HUES6 (cell line): ENCODE measurements around the gene ASCC2.
"Not testable (repeated sequence)": the region's sequence is repeated elsewhere in the genome, so short reads cannot be mapped to it uniquely, and the experiment has no call there.

Experiments
- H3K27ac ChIP-seq: 2 replicates; pipeline ENCODE4 v1.7.0; 2013; ENCODE audit warnings: low read depth, mild to moderate bottlenecking, low read length, inconsistent platforms
- H3K27me3 ChIP-seq: 2 replicates; pipeline ENCODE4 v1.6.1; 2013; ENCODE audit warnings: low read length; ENCODE audit not compliant: control insufficient read depth, insufficient read depth
- H3K36me3 ChIP-seq: 2 replicates; pipeline ENCODE4 v1.6.1; 2013; ENCODE audit warnings: low read length; ENCODE audit not compliant: control insufficient read depth, insufficient read depth
- H3K4me1 ChIP-seq: 2 replicates; pipeline ENCODE4 v1.6.1; 2013; ENCODE audit warnings: low read length; ENCODE audit not compliant: control insufficient read depth, insufficient read depth
- H3K4me3 ChIP-seq: 2 replicates; pipeline ENCODE4 v1.5.1; 2013; ENCODE audit warnings: low read depth, low read length
- H3K9ac ChIP-seq: one replicate; pipeline ENCODE4 v1.6.1; 2013; ENCODE audit warnings: mild to moderate bottlenecking, low read length
- H3K9me3 ChIP-seq: 2 replicates; pipeline ENCODE4 v1.6.1; 2013; ENCODE audit warnings: low read depth, low read length; ENCODE audit not compliant: control insufficient read depth, insufficient read depth

Gene ASCC2

GRCh38 chr22:29872989-29873388 lies 34.9 kb upstream of the ASCC2 start:
- H3K9ac ChIP-seq = no peak overlapping the region
- H3K36me3 ChIP-seq = no peaks in the 10 kb centered on the region
- H3K27me3 ChIP-seq = no peaks in the 10 kb centered on the region

GRCh38 chr22:29872144-29872893 lies 34.2 kb upstream of the ASCC2 start:
- H3K4me3 ChIP-seq = no peak overlapping the region
- no peak overlapping the region for H3K27ac ChIP-seq
- H3K9me3 ChIP-seq = no peaks in the 10 kb centered on the region
- no peaks in the 10 kb centered on the region for H3K27me3 ChIP-seq
- no peaks in the 10 kb centered on the region for H3K36me3 ChIP-seq
- H3K9ac ChIP-seq = no peak overlapping the region
- H3K4me1 ChIP-seq = peaks cover 24% of the 10 kb centered on the region

More at GRCh38 chr22:29872989-29873388, 34.9 kb upstream of the ASCC2 start:
- Histone ChIP-seq H3K4me3 (no peak overlapping the region), H3K9me3 (no peaks in the 10 kb centered on the region), H3K27ac (no peak overlapping the region), H3K4me1 (peaks cover 24% of the 10 kb centered on the region)

- Histone ChIP-seq H3K27ac (no peak overlapping the region), H3K4me3 (no peak overlapping the region), H3K9ac (no peak overlapping the region), H3K27me3 (no peaks in the 10 kb centered on the region), H3K36me3 (no peaks in the 10 kb centered on the region), H3K4me1 (peaks cover 24% of the 10 kb centered on the region), H3K9me3 (no peaks in the 10 kb centered on the region)
Observed at GRCh38 chr22:29871684-29872083, 33.6 kb upstream of the ASCC2 start.

- Histone ChIP-seq H3K9ac (no peak overlapping the region), H3K27ac (no peak overlapping the region), H3K4me1 (peaks cover 24% of the 10 kb centered on the region), H3K4me3 (no peak overlapping the region), H3K9me3 (no peaks in the 10 kb centered on the region), H3K36me3 (no peaks in the 10 kb centered on the region), H3K27me3 (no peaks in the 10 kb centered on the region)
Observed at GRCh38 chr22:29870574-29870973, 32.5 kb upstream of the ASCC2 start.

- H3K27me3 ChIP-seq = no peaks in the 10 kb centered on the region
- no peaks in the 10 kb centered on the region for H3K9me3 ChIP-seq
- H3K36me3 ChIP-seq = no peaks in the 10 kb centered on the region
- H3K4me3 ChIP-seq = no peak overlapping the region
- no peak overlapping the region for H3K27ac ChIP-seq
- peaks cover 23% of the 10 kb centered on the region for H3K4me1 ChIP-seq
- H3K9ac ChIP-seq = no peak overlapping the region
Observed at GRCh38 chr22:29867851-29868250, 29.8 kb upstream of the ASCC2 start.

- no peak overlapping the region for H3K9ac ChIP-seq
- H3K4me3 ChIP-seq = no peak overlapping the region
- H3K27me3 ChIP-seq = no peaks in the 10 kb centered on the region
- H3K4me1 ChIP-seq = peaks cover 17% of the 10 kb centered on the region
- no peaks in the 10 kb centered on the region for H3K9me3 ChIP-seq
- H3K27ac ChIP-seq = no peak overlapping the region
- H3K36me3 ChIP-seq = no peaks in the 10 kb centered on the region
Observed at GRCh38 chr22:29867260-29867659, 29.2 kb upstream of the ASCC2 start.

GRCh38 chr22:29865572-29865971 lies 27.5 kb upstream of the ASCC2 start:
- H3K36me3 ChIP-seq, H3K27ac ChIP-seq, H3K4me1 ChIP-seq, H3K9ac ChIP-seq, H3K4me3 ChIP-seq, H3K27me3 ChIP-seq, H3K9me3 ChIP-seq: not testable (repeated sequence)

- Histone ChIP-seq H3K9me3 (no peaks in the 10 kb centered on the region), H3K4me3 (no peak overlapping the region), H3K27me3 (no peaks in the 10 kb centered on the region), H3K36me3 (no peaks in the 10 kb centered on the region), H3K9ac (no peak overlapping the region), H3K27ac (no peak overlapping the region), H3K4me1 (no peaks in the 10 kb centered on the region)
Observed at GRCh38 chr22:29861672-29862297, 23.7 kb upstream of the ASCC2 start.

- Histone ChIP-seq H3K27me3 (no peaks in the 10 kb centered on the region), H3K9ac (no peak overlapping the region), H3K27ac (no peak overlapping the region), H3K9me3 (no peaks in the 10 kb centered on the region), H3K36me3 (no peaks in the 10 kb centered on the region), H3K4me1 (no peaks in the 10 kb centered on the region), H3K4me3 (no peak overlapping the region)
Observed at GRCh38 chr22:29860006-29860766, 22.1 kb upstream of the ASCC2 start.

GRCh38 chr22:29859030-29859429 lies 21.0 kb upstream of the ASCC2 start:
- not testable (repeated sequence) for H3K9ac ChIP-seq, H3K27ac ChIP-seq, H3K9me3 ChIP-seq, H3K4me3 ChIP-seq, H3K27me3 ChIP-seq, H3K36me3 ChIP-seq, H3K4me1 ChIP-seq

GRCh38 chr22:29856496-29856895 lies 18.4 kb upstream of the ASCC2 start:
- no peaks in the 10 kb centered on the region for H3K9me3 ChIP-seq
- H3K27ac ChIP-seq = no peak overlapping the region
- no peaks in the 10 kb centered on the region for H3K27me3 ChIP-seq
- H3K4me3 ChIP-seq = no peak overlapping the region
- H3K9ac ChIP-seq = no peak overlapping the region
- no peaks in the 10 kb centered on the region for H3K36me3 ChIP-seq
- H3K4me1 ChIP-seq = no peaks in the 10 kb centered on the region
